Neural cell (in vitro differentiated cells): ENCODE data around the gene AGRP. TPM values are rescaled to one million over a fixed set of nuclear protein-coding genes. Genes with fewer than 3 reads are reported as not detected.

Source experiments
- H2AFZ ChIP-seq: fragments of 200-600, 300-800 bp; sonication (generic), shearing (Covaris generic); 2 replicates; pipeline ENCODE4 v1.6.0; 2014; ENCODE audit warnings: low read depth, mild to moderate bottlenecking, antibody characterized with exemption, low read length, moderate library complexity
- H3F3A ChIP-seq: fragments of 200-600 bp; shearing (Covaris generic); 2 replicates; pipeline ENCODE4 v1.6.1; 2016; ENCODE audit warnings: mild to moderate bottlenecking, moderate library complexity, mixed read lengths, antibody characterized with exemption, low read length; ENCODE audit not compliant: insufficient read depth, poor library complexity, severe bottlenecking
- H3K27ac ChIP-seq: fragments of 200-600, 300-800 bp; sonication (generic), shearing (Covaris generic); 2 replicates; pipeline ENCODE4 v1.5.1; 2014; ENCODE audit warnings: mild to moderate bottlenecking, low read length, moderate library complexity
- H3K27me3 ChIP-seq: fragments of 300-800, 200-600 bp; sonication (generic), shearing (Covaris generic); 2 replicates; pipeline ENCODE4 v1.6.0; 2014; ENCODE audit warnings: mild to moderate bottlenecking, low read depth, low read length, moderate library complexity; ENCODE audit not compliant: insufficient read depth
- H3K36me3 ChIP-seq: fragments of 300-800, 200-600 bp; sonication (generic), shearing (Covaris generic); 2 replicates; pipeline ENCODE4 v1.5.1; 2014; ENCODE audit warnings: mild to moderate bottlenecking, antibody characterized with exemption, low read length, moderate library complexity; ENCODE audit not compliant: insufficient read depth
- H3K4me2 ChIP-seq: fragments of 300-800, 200-600 bp; sonication (generic), shearing (Covaris generic); 2 replicates; pipeline ENCODE4 v1.6.0; 2014; ENCODE audit warnings: mild to moderate bottlenecking, low read length
- H3K4me3 ChIP-seq: fragments of 300-800, 200-600 bp; sonication (generic), shearing (Covaris generic); 2 replicates; pipeline ENCODE4 v1.5.1; 2014; ENCODE audit warnings: mild to moderate bottlenecking, low read length, moderate library complexity
- H3K79me2 ChIP-seq: fragments of 200-600 bp; shearing (Covaris generic); replicated peaks from 2 replicates; pipeline ENCODE4 v1.6.0; 2014; ENCODE audit warnings: mild to moderate bottlenecking, low read length, moderate library complexity; ENCODE audit not compliant: insufficient read depth
- H3K9ac ChIP-seq: fragments of 300-800, 200-600 bp; sonication (generic), shearing (Covaris generic); 2 replicates; pipeline ENCODE4 v1.6.1; 2016; ENCODE audit warnings: mild to moderate bottlenecking, low read length, mixed read lengths
- H3K9me2 ChIP-seq: fragments of 200-600 bp; shearing (Covaris generic); 2 replicates; pipeline ENCODE4 v1.6.1; 2016; ENCODE audit warnings: mild to moderate bottlenecking, low read length, mixed read lengths; ENCODE audit not compliant: insufficient read depth
- H3K9me3 ChIP-seq: fragments of 200-600, 300-800 bp; sonication (generic), shearing (Covaris generic); 2 replicates; pipeline ENCODE4 v1.6.1; 2016; ENCODE audit warnings: mild to moderate bottlenecking, mixed run types, low read length, moderate library complexity, mixed read lengths
- H4K20me1 ChIP-seq: fragments of 200-600 bp; shearing (Covaris generic); 2 replicates; pipeline ENCODE4 v1.6.1; 2016; ENCODE audit warnings: mild to moderate bottlenecking, mixed run types; ENCODE audit not compliant: insufficient read depth
- EP300 ChIP-seq: fragments of 450-650 bp; conservative IDR thresholded peaks from 2 replicates; pipeline ENCODE4 v1.6.1; 2014; ENCODE audit warnings: antibody characterized with exemption, mild to moderate bottlenecking, moderate library complexity; ENCODE audit not compliant: poor library complexity, severe bottlenecking
- EZH2 ChIP-seq: fragments of 200-600, 300-800 bp; shearing (Covaris generic), sonication (generic); IDR thresholded peaks from 2 replicates; pipeline ENCODE4 v1.6.1; 2014; ENCODE audit warnings: antibody characterized with exemption, low read length, borderline replicate concordance, mild to moderate bottlenecking; ENCODE audit not compliant: insufficient read depth, poor library complexity, severe bottlenecking
- MXI1 ChIP-seq: fragments of 450-650 bp; conservative IDR thresholded peaks from 2 replicates; pipeline ENCODE4 v1.6.1; 2014; ENCODE audit warnings: antibody characterized with exemption, mild to moderate bottlenecking; ENCODE audit not compliant: poor library complexity, severe bottlenecking
- REST ChIP-seq: IDR thresholded peaks from 2 replicates; pipeline ENCODE4 v1.6.1; 2012; ENCODE audit warnings: borderline replicate concordance
- SMC3 ChIP-seq: fragments of 450-650 bp; conservative IDR thresholded peaks from 2 replicates; pipeline ENCODE4 v1.6.1; 2014; ENCODE audit warnings: antibody characterized with exemption, mild to moderate bottlenecking, moderate library complexity; ENCODE audit not compliant: poor library complexity
- TAF1 ChIP-seq: IDR thresholded peaks from 2 replicates; pipeline ENCODE4 v1.6.1; 2012; ENCODE audit warnings: low read depth
- polyA plus RNA-seq: library from polyadenylated mRNA; depleted of rRNA; stranded (reverse); fragments of >200 nt; gene quantifications from 2 replicates; pipeline ENCODE4 v1.2.3, GENCODE V29; 2014

AGRP gene
- polyA plus RNA-seq, 1 donor from 2014 or later = not detected

DNA sequence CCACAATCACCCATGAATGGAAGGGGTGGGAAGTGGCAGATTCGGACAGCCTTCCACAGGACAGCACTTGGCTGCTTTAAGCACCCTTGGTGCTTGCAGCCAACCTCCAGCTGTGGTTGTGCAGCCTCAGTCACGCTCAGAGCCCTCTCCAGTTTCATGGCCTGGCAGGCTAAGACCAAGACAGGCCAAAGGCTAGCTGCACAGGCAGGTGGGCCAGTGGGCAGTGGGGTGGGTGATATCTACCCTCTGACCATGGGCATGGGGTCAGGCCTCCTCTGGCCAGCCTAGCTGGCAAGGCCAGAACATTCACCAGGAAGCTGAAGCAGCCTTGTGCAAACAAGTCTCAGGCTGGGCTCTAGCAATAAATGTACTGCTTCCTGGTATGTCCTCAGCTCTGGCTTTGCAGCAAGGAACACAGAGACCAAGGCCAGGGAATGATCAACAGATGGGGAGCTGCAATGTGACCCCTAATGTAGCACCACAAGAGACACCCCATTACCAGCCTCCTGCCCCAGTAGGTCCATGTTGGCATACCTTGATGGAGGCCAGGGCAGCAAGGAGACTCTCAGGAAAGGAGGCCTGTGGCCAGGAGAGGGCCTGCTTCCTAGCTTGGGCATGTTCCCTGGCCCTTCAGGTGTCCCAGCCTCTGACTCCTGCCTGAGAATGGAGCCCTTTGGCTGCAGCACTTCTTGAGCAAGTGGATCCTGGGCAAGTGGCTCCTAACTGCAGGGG is 31.5 kb downstream of the AGRP start:
- Histone ChIP-seq H3K9ac (no peak overlapping the region), H3K9me3 (no peaks in the 10 kb centered on the region), H3K4me2 (no peak overlapping the region), H3K79me2 (no peaks in the 10 kb centered on the region), H2AFZ (no peak overlapping the region), H3K4me3 (no peak overlapping the region), H3K36me3 (no peaks in the 10 kb centered on the region), H3K27me3 (no peaks in the 10 kb centered on the region), H4K20me1 (no peaks in the 10 kb centered on the region), H3F3A (no peaks in the 10 kb centered on the region), H3K9me2 (no peaks in the 10 kb centered on the region), H3K27ac (no peak overlapping the region)
- TF ChIP-seq REST = no peak
- no peak for TF ChIP-seq EP300
- no peak for TF ChIP-seq EZH2
- TF ChIP-seq TAF1 = no peak
- no peak for TF ChIP-seq SMC3
- TF ChIP-seq MXI1 = no peak

- no peak overlapping the region for H2AFZ ChIP-seq
- no peaks in the 10 kb centered on the region for H3K9me2 ChIP-seq
- no peak overlapping the region for H3K4me3 ChIP-seq
- H3K9ac ChIP-seq = no peak overlapping the region
- no peaks in the 10 kb centered on the region for H3F3A ChIP-seq
- no peaks in the 10 kb centered on the region for H3K9me3 ChIP-seq
- TF ChIP-seq REST = no peak
- H3K79me2 ChIP-seq = no peaks in the 10 kb centered on the region
- no peak overlapping the region for H3K27ac ChIP-seq
- no peak overlapping the region for H3K4me2 ChIP-seq
- no peaks in the 10 kb centered on the region for H4K20me1 ChIP-seq
- H3K36me3 ChIP-seq = no peaks in the 10 kb centered on the region
- no peaks in the 10 kb centered on the region for H3K27me3 ChIP-seq
Observed at GRCh38 chr16:67451061-67451703, 32.2 kb downstream of the AGRP start.
